Non-pigmented ciliary epithelial cell (primary cell): ENCODE data around the gene CHSY1.
A peak's percentile ranks its signal among the peaks of the same experiment; 100 is the strongest.

Experiments used
- DNase-seq: peaks from one replicate; pipeline ENCODE4 v3.0.0-alpha.2; 2010; ENCODE audit warnings: low read depth

Gene CHSY1

GRCh38 chr15:101267320-101268104 lies 15.7 kb upstream of the CHSY1 start:
- DNase-seq, result no peak

DNA sequence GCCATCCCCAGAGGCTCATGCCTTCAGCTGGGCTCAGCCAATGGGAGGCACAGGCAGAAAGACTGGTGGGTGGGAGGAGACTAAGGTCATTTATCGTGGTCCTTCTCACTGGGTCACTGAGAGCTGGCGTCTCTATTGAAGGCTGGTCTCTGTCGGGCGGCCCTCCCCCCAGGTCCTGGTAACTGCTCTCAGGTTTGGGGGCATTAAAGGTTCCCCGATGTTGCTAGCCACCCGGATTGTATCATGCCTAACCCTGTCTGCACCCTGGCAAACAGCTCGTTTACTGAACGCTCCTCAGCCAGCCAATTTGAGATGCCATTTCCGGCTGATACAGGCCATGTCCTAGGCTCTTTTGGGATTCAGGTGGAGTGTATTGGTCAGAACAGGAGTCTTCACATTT lies 14.9 kb upstream of the CHSY1 start:
- no peak for DNase-seq

DNA sequence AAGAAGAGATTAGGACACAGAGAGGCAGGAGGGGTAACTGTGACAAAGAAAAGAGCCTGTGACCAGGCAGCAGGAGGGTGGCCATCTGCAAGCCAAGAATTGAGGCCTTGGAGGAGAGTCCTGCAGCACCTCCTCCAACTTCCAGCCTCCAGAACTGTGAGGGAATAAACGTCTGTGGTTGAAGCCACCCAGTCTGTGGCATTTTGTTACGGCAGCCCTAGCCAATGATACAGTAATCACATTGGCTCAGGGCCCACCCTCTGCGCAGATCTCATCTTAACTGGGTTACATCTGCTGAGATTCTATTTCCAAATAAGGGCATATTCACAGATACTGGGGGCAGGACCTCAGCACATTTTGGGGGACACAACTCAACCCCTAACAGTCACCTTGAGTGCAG lies 14.2 kb upstream of the CHSY1 start:
- DNase-seq, result no peak

GRCh38 chr15:101264911-101265641 lies 13.2 kb upstream of the CHSY1 start:
- no peak for DNase-seq

- no peak for DNase-seq
Measured at GRCh38 chr15:101264011-101264410, 12.2 kb upstream of the CHSY1 start.

GRCh38 chr15:101262551-101262950 lies 10.7 kb upstream of the CHSY1 start:
- DNase-seq, result no peak

DNA sequence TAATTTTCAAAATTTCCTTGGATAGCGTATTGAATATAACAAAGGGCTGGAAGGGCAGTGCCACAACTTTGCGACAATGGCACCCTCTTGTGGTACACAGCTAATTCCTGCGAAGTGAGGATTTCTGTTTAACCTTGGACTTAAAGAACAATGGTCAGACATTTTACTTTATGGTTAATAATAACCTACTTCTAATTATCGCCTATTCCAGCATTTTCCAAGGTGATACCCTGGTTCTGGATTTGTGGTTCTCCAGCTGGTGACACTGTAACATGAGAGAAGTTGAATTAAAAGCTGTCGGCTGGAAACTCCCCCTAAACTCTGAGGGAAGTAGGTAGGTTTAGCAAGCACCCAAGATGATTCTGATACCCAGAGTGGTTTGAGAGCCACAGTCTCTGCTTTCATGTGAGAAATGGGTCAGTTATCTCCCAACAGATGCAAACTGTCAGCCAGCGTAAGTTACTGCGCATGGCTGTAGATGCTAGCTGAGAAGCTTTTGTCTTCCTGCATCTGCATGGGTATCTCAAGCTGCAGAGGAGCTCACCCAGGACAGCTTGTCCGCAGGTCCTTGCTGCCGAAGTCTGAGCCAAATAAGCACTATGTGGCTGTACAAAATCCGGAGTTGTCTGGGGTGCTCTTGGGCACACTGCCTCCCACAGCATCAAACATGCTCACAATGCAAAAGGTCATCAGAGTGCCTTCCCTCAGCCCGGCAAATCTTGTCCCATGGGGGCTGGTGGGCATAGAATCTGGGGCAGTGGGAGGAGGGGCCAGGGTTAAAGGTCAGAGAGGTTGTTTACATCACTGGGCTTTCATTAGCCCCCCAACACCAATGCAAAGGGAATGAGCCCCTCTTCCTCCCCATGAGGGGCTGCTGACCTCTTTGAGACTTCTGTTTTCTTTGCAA lies 6.6 kb upstream of the CHSY1 start:
- no peak for DNase-seq

DNA sequence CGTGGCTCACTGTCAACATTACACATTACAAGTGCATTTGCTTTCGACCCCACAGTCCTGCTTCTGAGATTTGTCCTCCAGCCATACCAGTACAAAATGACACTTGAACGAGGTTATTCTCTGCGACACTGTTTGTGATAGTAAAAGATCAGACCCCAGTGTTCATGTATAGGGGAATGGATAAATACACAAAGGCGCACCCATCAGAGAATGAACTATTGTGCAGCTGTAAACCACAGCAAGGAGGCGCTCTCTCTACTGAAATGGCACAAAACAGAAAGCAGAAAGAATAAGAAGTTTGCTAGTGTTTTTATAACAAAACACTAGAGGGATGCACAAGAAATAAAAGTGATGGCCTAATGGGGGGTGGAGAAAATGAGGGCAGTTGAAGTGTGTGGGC lies 4.9 kb upstream of the CHSY1 start:
- DNase-seq, result no peak

DNA sequence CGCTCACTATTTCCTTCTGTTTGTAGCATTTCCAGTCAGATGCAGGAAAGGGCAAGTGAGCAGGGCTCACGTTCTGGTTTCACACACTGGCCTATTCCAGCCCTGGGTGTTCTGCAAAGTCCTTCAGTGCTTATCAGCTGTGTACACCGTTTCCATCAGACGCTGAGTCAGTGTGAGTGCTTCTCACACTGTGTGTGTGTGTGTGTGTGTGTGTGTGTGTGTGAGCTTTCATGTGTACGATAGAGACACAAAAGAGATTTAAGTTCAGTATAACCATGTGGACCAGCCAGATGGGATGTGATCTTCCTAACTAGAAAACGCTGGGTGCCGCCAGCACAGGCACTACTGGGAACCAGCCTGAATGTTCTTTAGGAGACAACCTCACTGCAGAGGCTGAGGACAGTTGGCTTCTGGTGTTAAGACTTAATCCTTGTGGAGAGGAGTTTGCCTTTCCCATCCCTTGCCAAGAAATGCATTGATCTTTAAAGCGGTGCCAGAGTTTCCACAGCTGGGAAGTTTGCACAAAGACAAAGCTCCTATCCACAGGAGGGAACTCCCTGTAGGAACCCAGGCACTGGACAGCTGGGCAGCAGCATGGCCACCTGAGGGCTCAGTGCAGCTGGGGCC lies 3.9 kb upstream of the CHSY1 start:
- DNase-seq, result peak; percentile 78

GRCh38 chr15:101255051-101255395 lies 3.2 kb upstream of the CHSY1 start:
- no peak for DNase-seq

GRCh38 chr15:101254157-101255050 lies 2.6 kb upstream of the CHSY1 start:
- no peak for DNase-seq

- DNase-seq, result no peak
Measured at GRCh38 chr15:101252836-101253235, 988 bp upstream of the CHSY1 start.

GRCh38 chr15:101250873-101251829 lies 697 bp downstream of the CHSY1 start:
- DNase-seq, result no peak

DNA sequence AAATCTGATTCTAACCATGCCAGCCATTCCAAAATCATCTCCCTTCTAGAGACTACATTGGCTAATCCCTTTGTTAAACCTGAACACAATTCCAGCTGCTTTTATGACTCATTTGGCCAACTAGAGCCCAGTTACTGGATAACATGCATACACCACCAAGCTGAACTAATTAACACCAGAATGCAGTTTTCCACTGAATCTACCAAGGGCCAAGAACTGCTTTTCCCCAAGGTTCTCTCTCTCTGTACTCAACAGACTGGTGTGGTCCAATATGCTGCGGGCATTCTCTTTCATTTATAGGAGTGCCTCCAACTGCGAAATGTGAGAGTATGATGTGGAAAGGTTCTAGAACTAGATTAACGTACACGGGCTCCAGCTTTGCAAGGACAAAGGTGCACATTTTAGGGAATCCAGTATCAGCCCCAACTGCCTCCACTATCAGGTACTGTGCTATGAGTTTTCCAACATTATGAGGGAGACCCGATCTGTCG lies 1.5 kb downstream of the CHSY1 start:
- DNase-seq, result no peak

- no peak for DNase-seq
Measured at GRCh38 chr15:101248274-101248673, 3.6 kb downstream of the CHSY1 start.

- DNase-seq, result no peak
Measured at GRCh38 chr15:101246824-101247745, 4.8 kb downstream of the CHSY1 start.

- DNase-seq, result no peak
Measured at GRCh38 chr15:101246391-101246790, 5.5 kb downstream of the CHSY1 start.

GRCh38 chr15:101244889-101245668 lies 6.8 kb downstream of the CHSY1 start:
- no peak for DNase-seq
